Stimulated activated CD4-positive, alpha-beta T cell treated with anti-CD3 and anti-CD28 coated beads, Interleukin-4, amount 100 ng/mL, for 1 hour (primary cell): Measurements from ENCODE around the gene KCNK16.

Source experiments
- DNase-seq: peaks from one replicate; pipeline ENCODE4 v3.0.0-alpha.2; 2020

Gene KCNK16

GRCh38 chr6:39273406-39273821, 49.1 kb downstream of the KCNK16 start:
- no peak for DNase-seq

- DNase-seq, result no peak
Measured at GRCh38 chr6:39269961-39270360, 52.5 kb downstream of the KCNK16 start.

- no peak for DNase-seq
Measured at GRCh38 chr6:39268721-39269120, 53.8 kb downstream of the KCNK16 start.

GRCh38 chr6:39268171-39268570, 54.3 kb downstream of the KCNK16 start:
- DNase-seq, result no peak

GRCh38 chr6:39266782-39267355, 55.6 kb downstream of the KCNK16 start:
- DNase-seq, result no peak

- DNase-seq, result no peak
Measured at GRCh38 chr6:39266375-39266774, 56.1 kb downstream of the KCNK16 start.
